NCI-H1105 (cell line): ENCODE data around the gene SUCO.
"Not testable (repeated sequence)": the region's sequence is repeated elsewhere in the genome, so short reads cannot be mapped to it uniquely, and the experiment has no call there.

Experiments
- DNase-seq: peaks from one replicate; lab custom pipeline; 2025; lab: John Stamatoyannopoulos, UW

SUCO gene

DNA sequence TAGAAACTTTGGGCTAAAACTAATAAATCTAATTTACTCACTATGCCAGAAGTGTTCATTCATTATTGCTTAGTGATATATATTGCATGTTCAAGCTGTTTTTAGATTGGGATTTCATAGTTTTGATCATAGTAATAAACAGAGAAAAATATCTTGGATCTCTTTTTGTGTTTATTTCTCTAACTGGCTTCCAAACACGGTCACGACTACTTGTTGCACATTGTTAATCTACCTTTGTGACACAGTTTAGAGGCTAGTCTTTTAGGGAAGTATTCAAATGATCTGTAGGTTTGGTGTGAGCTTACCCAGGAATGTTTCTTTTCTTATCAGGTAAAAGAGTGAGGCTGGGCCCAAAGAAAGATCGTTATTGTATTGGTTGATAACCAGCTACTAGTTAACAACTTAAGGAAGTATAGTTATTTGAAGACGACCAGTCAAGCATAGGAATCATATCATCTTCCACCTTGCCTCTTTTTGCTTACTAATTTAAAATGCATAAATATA is 75.2 kb downstream of the SUCO start:
- no peak for DNase-seq

DNA sequence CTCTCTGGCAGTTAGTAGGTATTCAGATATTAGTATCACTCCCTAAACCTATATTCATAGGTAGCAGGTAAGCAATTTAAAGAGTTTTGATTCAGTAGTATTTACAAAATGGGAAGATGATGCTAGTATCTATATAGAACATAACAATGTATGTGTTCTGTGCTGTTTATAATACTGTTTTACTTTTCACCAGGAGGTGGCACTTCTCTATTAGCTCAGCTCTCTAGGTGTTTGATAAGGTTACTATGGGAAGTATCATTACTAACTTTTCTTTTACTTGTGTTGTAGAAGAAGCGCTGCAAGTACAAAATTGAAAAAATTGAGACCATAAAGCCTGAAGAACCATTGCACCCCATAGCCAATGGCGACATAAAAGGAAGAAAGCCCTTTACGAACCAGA is 76.6 kb downstream of the SUCO start:
- no peak for DNase-seq

- DNase-seq, result no peak
Measured at GRCh38 chr1:172612478-172612877, 79.5 kb downstream of the SUCO start.

DNA sequence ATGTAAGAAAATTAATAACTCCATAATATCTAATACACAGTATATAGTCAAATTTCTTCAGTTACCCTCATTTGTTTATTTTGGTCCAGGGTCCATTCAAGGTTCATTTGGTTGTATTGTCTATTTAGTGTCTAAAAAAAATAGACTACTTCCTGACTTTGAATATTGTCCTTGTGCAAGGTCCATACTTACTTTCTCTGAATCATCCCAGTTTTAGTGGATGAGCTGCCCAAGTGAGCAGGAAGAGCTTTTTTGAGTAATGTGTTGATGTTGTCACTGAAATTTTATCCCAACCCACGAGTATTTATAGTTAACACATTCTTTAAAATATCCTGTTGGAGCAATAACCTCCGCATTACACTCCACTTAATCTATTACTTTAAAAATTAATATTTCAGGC is 80.3 kb downstream of the SUCO start:
- DNase-seq, result no peak

- DNase-seq, result no peak
Measured at GRCh38 chr1:172616195-172616594, 83.2 kb downstream of the SUCO start.

DNA sequence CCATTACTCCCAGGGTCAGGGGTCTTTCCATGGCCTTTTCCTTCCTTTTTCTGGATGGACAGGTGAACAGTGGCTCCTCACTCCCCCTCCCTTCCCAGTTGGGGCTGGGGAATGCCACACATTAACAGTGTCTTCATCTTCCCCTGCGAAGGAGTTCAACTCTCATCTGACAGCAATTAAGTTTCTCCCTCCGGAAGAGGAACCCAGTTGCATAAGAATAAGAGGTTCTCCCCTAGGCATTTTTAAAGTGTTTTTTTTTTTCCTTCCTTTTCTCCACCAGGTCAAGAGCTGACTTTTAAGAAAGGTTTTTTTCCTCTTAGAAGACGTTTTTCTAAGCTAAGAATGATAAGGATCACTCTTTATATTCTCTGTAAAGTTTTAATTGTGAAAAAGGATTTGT is 83.7 kb downstream of the SUCO start:
- no peak for DNase-seq

- not testable (repeated sequence) for DNase-seq
Measured at GRCh38 chr1:172620603-172621002, 87.7 kb downstream of the SUCO start.

GRCh38 chr1:172622541-172622940 is 89.6 kb downstream of the SUCO start:
- DNase-seq, result no peak

- DNase-seq, result no peak
Measured at GRCh38 chr1:172623748-172624147, 90.8 kb downstream of the SUCO start.

GRCh38 chr1:172626845-172627244 is 93.9 kb downstream of the SUCO start:
- DNase-seq, result no peak

GRCh38 chr1:172627702-172628101 is 94.8 kb downstream of the SUCO start:
- DNase-seq, result no peak

- no peak for DNase-seq
Measured at GRCh38 chr1:172628401-172628800, 95.5 kb downstream of the SUCO start.

DNA sequence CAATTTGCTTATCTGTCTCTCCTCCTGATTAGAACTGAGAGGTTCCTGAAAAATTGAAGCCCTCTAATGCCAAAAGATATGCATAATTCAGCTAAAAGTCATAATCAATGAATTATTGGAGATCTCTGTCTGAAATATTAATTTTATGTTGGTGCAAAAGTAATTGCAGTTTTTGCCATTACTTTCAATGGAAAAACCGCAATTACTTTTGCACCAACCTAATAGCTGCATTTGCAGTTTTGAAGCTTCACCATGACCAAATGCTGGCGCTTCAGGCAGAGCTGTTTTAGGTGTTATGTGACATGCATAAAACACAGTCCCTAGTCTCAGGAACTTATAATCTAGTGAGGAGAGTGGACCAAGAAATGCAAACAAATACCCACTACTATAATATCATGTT is 96.2 kb downstream of the SUCO start:
- no peak for DNase-seq

- DNase-seq, result no peak
Measured at GRCh38 chr1:172629638-172630037, 96.7 kb downstream of the SUCO start.

- DNase-seq, result no peak
Measured at GRCh38 chr1:172630056-172630818, 97.3 kb downstream of the SUCO start.

DNA sequence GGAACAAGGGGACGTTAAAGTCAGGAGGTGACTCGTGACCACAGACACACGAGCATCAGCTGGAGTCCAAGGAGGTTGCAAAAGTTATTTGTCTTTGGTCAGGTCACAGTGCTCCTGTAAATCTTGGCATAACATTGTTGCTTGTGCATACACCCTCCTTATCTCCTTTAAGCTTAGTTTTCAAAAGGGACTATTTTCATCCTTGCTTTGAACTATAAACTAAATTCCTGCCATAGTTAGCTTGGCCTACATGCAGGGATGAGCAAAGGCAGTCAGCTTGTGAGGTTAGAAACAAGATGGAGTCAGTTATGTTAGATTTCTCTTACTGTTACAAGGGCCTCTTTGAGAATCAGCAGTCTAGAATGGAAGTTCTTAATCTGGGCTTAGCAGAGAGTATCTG is 97.9 kb downstream of the SUCO start:
- no peak for DNase-seq

- DNase-seq, result no peak
Measured at GRCh38 chr1:172637522-172637921, 104.6 kb downstream of the SUCO start.

- DNase-seq, result no peak
Measured at GRCh38 chr1:172638249-172638648, 105.3 kb downstream of the SUCO start.

- no peak for DNase-seq
Measured at GRCh38 chr1:172638885-172639831, 106.2 kb downstream of the SUCO start.

GRCh38 chr1:172640111-172640510 is 107.2 kb downstream of the SUCO start:
- no peak for DNase-seq

DNA sequence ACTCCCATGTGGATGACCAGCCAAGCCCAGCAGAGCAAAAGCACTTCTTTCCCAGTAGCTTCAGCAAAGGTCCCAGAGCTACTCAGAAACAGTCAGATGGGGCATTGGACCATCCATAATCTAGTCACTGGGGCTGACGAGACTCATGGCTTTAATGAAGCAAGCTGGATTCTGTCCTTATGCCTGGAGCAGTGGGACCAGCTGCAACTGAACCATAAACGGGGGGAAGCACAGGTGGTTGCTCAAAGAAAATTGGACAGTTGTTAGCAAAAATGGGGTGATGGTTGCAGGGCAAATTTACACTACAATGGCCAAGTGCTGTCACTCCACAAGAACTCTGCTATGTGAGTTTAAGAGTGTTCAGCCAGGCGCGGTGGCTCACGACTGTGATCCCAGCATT is 108.5 kb downstream of the SUCO start:
- no peak for DNase-seq

GRCh38 chr1:172642970-172643369 is 110.0 kb downstream of the SUCO start:
- no peak for DNase-seq

- no peak for DNase-seq
Measured at GRCh38 chr1:172646653-172647052, 113.7 kb downstream of the SUCO start.
